T-helper 9 cell (primary cell): ENCODE data around the gene AMACR.
A peak's percentile ranks its signal among the peaks of the same experiment; 100 is the strongest.

Experiments used
- DNase-seq: peaks from one replicate; pipeline ENCODE4 v3.0.0-alpha.2; 2020
- total RNA-seq, 2 donors: gene quantifications; one replicate each; lab custom pipeline; 2026; lab: John Stamatoyannopoulos, UW

Gene AMACR
- total RNA-seq: 0.24 to 0.56 reads per million in 2 donors

- peak; percentile 89 for DNase-seq
Measured at GRCh38 chr5:34007621-34008600, at the start of gene AMACR. Gene AMACR (minus strand): TSS chr5:34008050. CDS start chr5:34008019, 31 bp downstream.

GRCh38 chr5:34057569-34057968 is 49.7 kb upstream of the AMACR start:
- DNase-seq: no peak

- DNase-seq: no peak
Measured at GRCh38 chr5:34057118-34057517, 49.3 kb upstream of the AMACR start.

- no peak for DNase-seq
Measured at GRCh38 chr5:34055667-34056066, 47.8 kb upstream of the AMACR start.

GRCh38 chr5:34054400-34054729 is 46.5 kb upstream of the AMACR start:
- DNase-seq: no peak

GRCh38 chr5:34053571-34054399 is 45.9 kb upstream of the AMACR start:
- no peak for DNase-seq

- no peak for DNase-seq
Measured at GRCh38 chr5:34053133-34053532, 45.3 kb upstream of the AMACR start.

- no peak for DNase-seq
Measured at GRCh38 chr5:34051374-34051980, 43.6 kb upstream of the AMACR start.

GRCh38 chr5:34047774-34048572 is 40.1 kb upstream of the AMACR start:
- no peak for DNase-seq

GRCh38 chr5:34047143-34047542 is 39.3 kb upstream of the AMACR start:
- no peak for DNase-seq

GRCh38 chr5:34045996-34046395 is 38.1 kb upstream of the AMACR start:
- no peak for DNase-seq

GRCh38 chr5:34045023-34045422 is 37.2 kb upstream of the AMACR start:
- DNase-seq: no peak

- DNase-seq: no peak
Measured at GRCh38 chr5:34043099-34043876, 35.4 kb upstream of the AMACR start, which contains the start of gene C1QTNF3. Gene C1QTNF3 (minus strand): TSS chr5:34043213. CDS start chr5:34043125, 88 bp downstream.

- DNase-seq: no peak
Measured at GRCh38 chr5:34042321-34042720, 34.5 kb upstream of the AMACR start.

- no peak for DNase-seq
Measured at GRCh38 chr5:34041247-34041972, 33.6 kb upstream of the AMACR start.

GRCh38 chr5:34040472-34040871 is 32.6 kb upstream of the AMACR start:
- no peak for DNase-seq

GRCh38 chr5:34039398-34040157 is 31.7 kb upstream of the AMACR start:
- DNase-seq: no peak

GRCh38 chr5:34038838-34039237 is 31.0 kb upstream of the AMACR start:
- DNase-seq: no peak

- DNase-seq: no peak
Measured at GRCh38 chr5:34038390-34038789, 30.5 kb upstream of the AMACR start.

- DNase-seq: no peak
Measured at GRCh38 chr5:34037726-34038125, 29.9 kb upstream of the AMACR start.
